Mucosa of stomach (tissue), 1 donor: ENCODE measurements around the gene TMPRSS2.
A peak's percentile ranks its signal among the peaks of the same experiment; 100 is the strongest.

ENCODE experiments used
- H3K27me3 ChIP-seq: one replicate; pipeline ENCODE4 v1.7.0; 2013; ENCODE audit warnings: mild to moderate bottlenecking, low read length; ENCODE audit not compliant: control insufficient read depth, insufficient read depth
- H3K36me3 ChIP-seq: one replicate; pipeline ENCODE4 v1.7.0; 2013; ENCODE audit warnings: low read length; ENCODE audit not compliant: control insufficient read depth, insufficient read depth
- H3K4me1 ChIP-seq: one replicate; pipeline ENCODE4 v1.7.0; 2013; ENCODE audit warnings: mild to moderate bottlenecking, low read length; ENCODE audit not compliant: control insufficient read depth, insufficient read depth
- H3K4me3 ChIP-seq: one replicate; pipeline ENCODE4 v1.7.0; 2013; ENCODE audit warnings: low read length
- H3K9ac ChIP-seq: one replicate; pipeline ENCODE4 v1.7.0; 2013; ENCODE audit warnings: mild to moderate bottlenecking, low read length, moderate library complexity
- H3K9me3 ChIP-seq: one replicate; pipeline ENCODE4 v1.7.0; 2013; ENCODE audit warnings: mild to moderate bottlenecking, low read length, moderate library complexity; ENCODE audit not compliant: control insufficient read depth
- donor health status: Pancreatic carcinoma.

Gene TMPRSS2

GRCh38 chr21:41526478-41527087 lies 18.6 kb upstream of the TMPRSS2 start:
- H3K9me3 ChIP-seq = no peaks in the 10 kb centered on the region
- no peak overlapping the region for H3K9ac ChIP-seq
- H3K27me3 ChIP-seq = no peaks in the 10 kb centered on the region
- peak overlapping the region; percentile 2 for H3K4me3 ChIP-seq
- H3K36me3 ChIP-seq = no peaks in the 10 kb centered on the region
- peaks cover 30% of the 10 kb centered on the region for H3K4me1 ChIP-seq

- Histone ChIP-seq H3K27me3 (no peaks in the 10 kb centered on the region), H3K9ac (no peak overlapping the region), H3K9me3 (no peaks in the 10 kb centered on the region), H3K36me3 (no peaks in the 10 kb centered on the region), H3K4me3 (no peak overlapping the region), H3K4me1 (peaks cover 34% of the 10 kb centered on the region)
Measured at GRCh38 chr21:41523175-41523574, 15.2 kb upstream of the TMPRSS2 start.

GRCh38 chr21:41521489-41522027 lies 13.6 kb upstream of the TMPRSS2 start:
- Histone ChIP-seq H3K4me3 (no peak overlapping the region), H3K9me3 (no peaks in the 10 kb centered on the region), H3K4me1 (peaks cover 19% of the 10 kb centered on the region), H3K9ac (no peak overlapping the region), H3K27me3 (no peaks in the 10 kb centered on the region), H3K36me3 (no peaks in the 10 kb centered on the region)

DNA sequence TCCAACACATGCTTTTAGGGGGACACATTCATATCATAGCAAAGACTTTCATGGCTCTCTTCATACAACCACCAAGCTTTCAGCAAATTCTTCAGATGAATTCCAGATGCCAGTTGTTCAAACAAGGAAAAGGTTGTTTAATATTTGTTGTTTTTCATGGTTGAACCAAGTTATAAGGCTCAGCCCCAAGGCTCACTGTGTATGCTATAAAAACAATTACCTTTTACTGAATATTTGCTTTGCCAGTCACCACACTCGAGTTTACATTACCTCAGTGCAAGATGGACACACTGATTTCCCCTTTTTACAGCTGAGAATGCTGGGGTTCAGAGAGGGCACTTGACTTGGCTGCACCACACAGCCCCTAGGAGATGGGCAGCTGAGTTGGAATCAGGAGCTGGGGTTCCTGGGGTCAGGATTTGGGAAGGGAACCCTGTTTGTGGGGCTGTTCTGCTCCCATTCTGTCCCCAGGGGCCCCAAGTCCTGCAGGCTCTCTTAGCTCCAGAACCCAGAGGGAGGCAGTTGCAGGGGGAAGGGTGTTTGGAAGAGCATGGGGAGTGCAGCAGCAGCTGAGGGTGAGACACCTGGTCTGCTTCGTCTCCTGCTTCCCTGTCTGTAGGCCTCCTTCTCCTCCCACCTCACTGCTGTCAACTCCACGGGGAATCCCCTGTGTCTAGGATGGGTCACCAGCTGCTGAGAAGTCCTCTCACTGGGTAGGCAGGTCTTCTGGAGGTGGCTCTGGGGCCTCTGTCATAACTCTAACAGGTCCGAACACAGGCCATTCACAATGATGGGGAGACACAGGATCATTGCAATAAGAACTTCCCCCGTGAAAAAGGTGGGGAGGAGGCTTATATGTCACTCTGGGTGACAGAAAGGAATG lies 12.8 kb upstream of the TMPRSS2 start:
- Histone ChIP-seq H3K4me3 (no peak overlapping the region), H3K4me1 (peaks cover 18% of the 10 kb centered on the region), H3K9me3 (no peaks in the 10 kb centered on the region), H3K27me3 (no peaks in the 10 kb centered on the region), H3K36me3 (no peaks in the 10 kb centered on the region), H3K9ac (no peak overlapping the region)

DNA sequence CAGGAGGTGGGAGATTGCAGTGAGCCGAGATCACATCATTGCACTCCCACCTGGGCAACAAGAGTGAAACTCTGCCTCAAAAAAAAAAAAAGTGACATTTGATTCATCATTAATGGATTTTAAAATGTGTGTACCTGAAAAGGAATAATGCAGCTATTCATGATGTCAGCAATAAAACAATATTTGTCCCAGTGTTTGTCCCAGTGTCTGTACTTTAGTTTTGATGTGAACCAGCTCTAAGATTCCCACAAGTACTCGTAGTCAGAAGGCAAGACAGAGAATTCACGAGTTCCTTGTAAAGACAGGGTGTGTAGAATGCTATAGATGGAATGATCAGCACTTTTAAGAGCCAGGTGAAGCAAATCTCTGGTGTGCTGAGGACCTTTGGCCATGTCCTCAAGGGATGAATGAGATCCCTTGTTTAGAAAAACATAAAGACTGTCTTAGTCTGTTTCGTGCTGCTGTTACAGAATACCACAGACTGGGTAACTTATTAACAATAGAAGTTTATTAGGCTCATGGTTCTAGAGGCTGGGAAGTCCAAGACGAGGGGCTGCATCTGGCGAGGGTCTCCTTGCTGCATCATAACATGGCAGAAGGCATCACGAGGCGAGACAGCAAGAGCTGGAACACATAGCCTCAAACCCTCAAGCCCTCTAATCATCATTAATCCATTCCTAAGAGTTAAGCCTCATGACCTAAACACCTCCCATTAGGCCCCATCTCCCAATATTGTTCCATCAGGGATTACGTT lies 12.0 kb upstream of the TMPRSS2 start:
- Histone ChIP-seq H3K36me3 (no peaks in the 10 kb centered on the region), H3K4me1 (peaks cover 18% of the 10 kb centered on the region), H3K9me3 (no peaks in the 10 kb centered on the region), H3K9ac (no peak overlapping the region), H3K27me3 (no peaks in the 10 kb centered on the region), H3K4me3 (no peak overlapping the region)

- H3K9ac ChIP-seq = no peak overlapping the region
- H3K9me3 ChIP-seq = no peaks in the 10 kb centered on the region
Measured at GRCh38 chr21:41518757-41519156, 10.8 kb upstream of the TMPRSS2 start.

GRCh38 chr21:41511858-41512257 lies 3.9 kb upstream of the TMPRSS2 start:
- no peak overlapping the region for H3K9ac ChIP-seq
- peaks cover 11% of the 10 kb centered on the region for H3K4me1 ChIP-seq
- no peaks in the 10 kb centered on the region for H3K36me3 ChIP-seq
- no peaks in the 10 kb centered on the region for H3K9me3 ChIP-seq
- H3K4me3 ChIP-seq = no peak overlapping the region
- peaks cover 5% of the 10 kb centered on the region for H3K27me3 ChIP-seq

More at GRCh38 chr21:41518757-41519156, 10.8 kb upstream of the TMPRSS2 start:
- no peaks in the 10 kb centered on the region for H3K27me3 ChIP-seq
- H3K36me3 ChIP-seq = no peaks in the 10 kb centered on the region
- no peak overlapping the region for H3K4me3 ChIP-seq
- H3K4me1 ChIP-seq = peaks cover 18% of the 10 kb centered on the region

DNA sequence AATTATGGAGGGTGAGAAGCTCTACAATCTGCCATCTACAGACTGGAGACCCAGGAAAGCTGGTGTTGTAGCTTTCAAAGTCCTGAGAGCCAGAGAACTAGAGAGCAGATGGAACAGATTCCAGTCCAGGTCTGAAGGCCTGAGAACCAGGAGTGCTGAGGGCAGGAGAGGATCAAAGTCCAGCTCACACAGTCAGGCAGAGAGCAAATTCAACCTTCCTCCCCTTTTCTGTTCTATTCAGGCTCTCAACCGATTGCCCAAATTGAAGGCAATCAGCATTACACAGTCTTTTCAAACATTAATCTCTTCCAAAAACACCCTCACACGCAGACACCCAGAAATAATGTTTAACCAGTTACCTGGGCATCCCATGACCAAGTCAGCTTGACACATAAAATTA lies 2.5 kb upstream of the TMPRSS2 start:
- peaks cover 9% of the 10 kb centered on the region for H3K27me3 ChIP-seq
- H3K4me1 ChIP-seq = peaks cover 12% of the 10 kb centered on the region
- H3K9ac ChIP-seq = no peak overlapping the region
- no peak overlapping the region for H3K4me3 ChIP-seq
- no peaks in the 10 kb centered on the region for H3K36me3 ChIP-seq
- no peaks in the 10 kb centered on the region for H3K9me3 ChIP-seq

GRCh38 chr21:41509733-41510132 lies 1.8 kb upstream of the TMPRSS2 start:
- H3K27me3 ChIP-seq = peaks cover 9% of the 10 kb centered on the region

DNA sequence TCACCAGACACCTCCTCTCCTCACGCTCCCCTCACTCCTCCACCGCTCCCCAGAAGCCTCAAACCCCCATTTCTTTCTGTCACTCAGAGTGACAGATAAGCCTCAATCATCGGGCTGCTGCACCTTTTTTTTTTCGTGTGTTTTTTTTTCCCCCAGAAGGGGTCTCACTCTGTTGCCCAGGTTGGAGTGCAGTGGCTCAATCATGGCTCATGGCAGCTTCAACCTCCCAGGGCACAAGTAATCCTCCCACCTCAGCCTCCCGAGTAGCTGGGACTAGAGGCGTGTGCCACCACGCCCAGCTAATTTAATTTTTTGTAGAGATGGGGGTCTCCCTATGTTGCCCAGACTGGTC lies 1.2 kb upstream of the TMPRSS2 start:
- H3K9ac ChIP-seq = no peak overlapping the region
- no peaks in the 10 kb centered on the region for H3K36me3 ChIP-seq
- peaks cover 25% of the 10 kb centered on the region for H3K4me1 ChIP-seq
- no peaks in the 10 kb centered on the region for H3K9me3 ChIP-seq
- peaks cover 9% of the 10 kb centered on the region for H3K27me3 ChIP-seq
- no peak overlapping the region for H3K4me3 ChIP-seq

More at GRCh38 chr21:41509733-41510132, 1.8 kb upstream of the TMPRSS2 start:
- Histone ChIP-seq H3K9ac (no peak overlapping the region), H3K9me3 (no peaks in the 10 kb centered on the region), H3K4me3 (no peak overlapping the region), H3K4me1 (peaks cover 19% of the 10 kb centered on the region), H3K36me3 (no peaks in the 10 kb centered on the region)

- Histone ChIP-seq H3K4me1 (peaks cover 31% of the 10 kb centered on the region), H3K27me3 (peaks cover 9% of the 10 kb centered on the region), H3K4me3 (peak overlapping the region; percentile 31), H3K9me3 (no peaks in the 10 kb centered on the region), H3K9ac (peak overlapping the region; percentile 75), H3K36me3 (no peaks in the 10 kb centered on the region)
Measured at GRCh38 chr21:41508415-41509144, 622 bp upstream of the TMPRSS2 start.
